ENCODE results near the gene CCDC172.

The CCDC172 gene

DNA sequence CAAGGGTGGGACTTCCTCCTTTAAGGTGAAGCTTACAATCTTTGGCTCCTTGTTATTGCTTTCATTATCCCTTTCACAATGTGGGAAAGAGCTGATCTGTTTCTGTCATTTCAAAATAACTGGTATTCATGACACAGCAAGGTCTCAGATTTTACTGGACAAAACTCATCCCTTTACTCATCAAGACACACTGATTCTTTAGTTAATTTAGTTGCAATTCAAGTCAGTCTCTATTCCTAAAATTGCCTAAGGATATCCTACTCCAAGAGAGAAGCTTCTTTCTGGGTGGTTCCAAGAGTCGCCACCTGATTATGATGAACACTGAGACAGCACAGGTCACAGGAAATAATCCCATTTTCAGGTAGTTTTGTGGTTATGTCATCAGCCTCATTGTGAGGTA is 97.6 kb downstream of the CCDC172 start:
- no peak for DNase-seq
- intact Hi-C loops (cut with DNase I), result no loop called here

DNA sequence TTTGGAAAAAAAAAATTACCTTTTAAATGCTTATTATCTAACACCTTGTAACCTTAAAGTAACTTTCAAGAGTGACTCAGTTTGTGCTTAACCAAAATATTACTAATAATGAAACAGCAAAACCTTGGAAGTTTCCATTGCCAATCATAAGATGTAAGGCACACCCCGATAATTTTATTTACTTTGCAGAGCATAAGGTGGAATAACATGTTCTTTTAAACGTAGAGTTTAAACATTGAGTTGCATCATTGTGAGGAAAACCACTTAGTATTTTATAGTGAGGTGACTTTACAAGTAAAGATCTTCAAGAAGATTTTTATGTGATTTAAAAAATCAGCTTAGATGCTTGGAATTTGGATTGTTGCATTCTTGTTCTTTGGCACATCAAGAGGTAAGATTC is 103.4 kb downstream of the CCDC172 start, which contains the start of gene PNLIPRP3:
Gene PNLIPRP3, plus strand, starts transcription at position 177 of the 400 bp plus-strand sequence. Its CDS starts 166 bp downstream, at position 343.
- intact Hi-C loops (cut with DNase I), result no loop called here
- no peak for DNase-seq

DNA sequence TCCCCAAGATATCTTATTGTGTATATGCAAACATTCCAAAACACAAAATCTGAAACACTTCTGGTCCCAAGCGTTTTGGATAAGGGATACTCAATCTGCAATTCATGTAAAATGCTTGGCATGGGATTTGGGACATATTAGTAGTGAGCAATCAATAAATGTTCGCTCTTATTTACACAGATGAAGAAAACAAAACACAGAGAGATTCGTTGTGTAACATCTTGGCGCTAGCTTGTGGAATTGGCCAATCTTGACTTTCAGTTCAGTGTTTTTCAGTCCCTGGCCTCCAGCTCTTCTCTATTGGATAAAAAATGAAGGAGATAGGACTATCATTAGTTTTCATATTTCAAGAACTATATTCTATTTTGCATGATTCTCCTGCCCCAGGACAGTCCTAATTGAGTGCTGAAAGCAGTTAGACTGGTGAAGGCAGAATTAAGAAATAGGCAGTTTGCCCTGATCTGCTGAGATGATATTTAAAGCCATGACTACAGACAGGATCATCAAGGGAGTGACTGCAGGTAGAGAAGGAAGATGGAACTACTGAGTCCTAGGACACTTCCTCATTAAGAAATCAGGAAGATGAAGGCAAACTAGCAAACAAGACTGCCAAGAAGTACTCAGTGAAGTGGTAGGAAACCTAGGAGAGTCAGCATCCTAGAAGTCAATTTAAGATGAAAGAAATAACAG is 105.2 kb downstream of the CCDC172 start:
- intact Hi-C loops (cut with DNase I), result no loop called here
- no peak for DNase-seq
